NCI-H1417 treated with DMSO at 0.1 percent for 48 hours (cell line): ENCODE data around the gene SH3BP5L.
A peak's percentile ranks its signal among the peaks of the same experiment; 100 is the strongest.
"Not testable (repeated sequence)": the region's sequence is repeated elsewhere in the genome, so short reads cannot be mapped to it uniquely, and the experiment has no call there.

Experiments
- DNase-seq: peaks from one replicate; lab custom pipeline; 2025; lab: John Stamatoyannopoulos, UW

Gene SH3BP5L

DNA sequence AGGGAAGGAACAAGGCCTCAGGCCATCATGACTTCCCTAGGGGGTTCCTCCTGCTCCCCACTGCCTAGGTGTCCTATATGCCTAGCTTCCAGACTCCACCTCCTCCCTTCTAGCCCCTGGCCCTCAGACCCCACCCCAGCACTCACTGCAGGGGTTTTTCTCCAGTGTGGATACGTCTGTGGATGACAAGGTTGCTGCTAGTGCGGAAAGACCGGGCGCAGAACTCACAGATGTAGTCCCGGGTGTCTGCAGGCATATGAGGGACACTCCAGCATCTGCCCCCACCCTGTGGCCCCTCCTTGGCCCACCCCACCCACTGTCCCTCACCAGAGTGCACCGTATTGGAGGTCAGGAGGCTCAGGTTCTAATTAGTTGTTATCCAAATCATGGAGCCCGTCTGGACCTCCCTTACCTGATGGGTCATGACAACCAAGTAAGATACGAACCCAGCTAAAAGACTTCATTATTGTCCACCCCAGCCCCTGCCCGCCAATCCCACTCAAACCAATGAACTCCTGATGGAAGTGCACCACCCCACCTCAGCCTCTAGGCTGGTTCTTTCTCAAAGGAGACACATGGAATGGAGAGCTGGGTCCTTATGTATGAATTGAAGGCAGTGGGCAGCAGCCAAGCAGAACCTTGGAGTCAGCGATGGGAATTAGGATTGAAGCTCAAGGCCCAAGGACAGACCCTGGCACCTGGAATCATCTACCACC lies 25.0 kb upstream of the SH3BP5L start:
- DNase-seq, result no peak

DNA sequence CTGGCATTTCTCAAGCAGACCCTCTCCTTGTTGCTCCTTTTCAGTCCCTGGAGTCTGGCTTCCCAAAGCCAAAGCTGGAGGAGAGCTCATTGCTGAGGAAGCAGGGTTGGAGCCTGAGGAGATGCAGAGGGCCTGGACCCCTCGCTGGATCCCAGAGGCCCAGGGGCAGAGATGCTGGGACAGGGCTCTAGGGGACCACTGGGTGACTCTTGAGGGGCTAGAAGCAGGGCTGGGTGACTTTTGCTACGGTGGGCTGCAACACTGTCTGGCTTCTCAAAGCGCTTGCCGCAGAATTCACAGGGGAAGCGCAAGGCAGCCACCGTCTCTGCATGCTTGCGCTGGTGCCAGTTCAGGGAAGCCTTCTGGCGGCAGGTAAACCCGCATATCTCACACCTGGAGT lies 24.4 kb upstream of the SH3BP5L start:
- no peak for DNase-seq

GRCh38 chr1:248849637-248850036 lies 23.9 kb upstream of the SH3BP5L start:
- DNase-seq, result no peak

DNA sequence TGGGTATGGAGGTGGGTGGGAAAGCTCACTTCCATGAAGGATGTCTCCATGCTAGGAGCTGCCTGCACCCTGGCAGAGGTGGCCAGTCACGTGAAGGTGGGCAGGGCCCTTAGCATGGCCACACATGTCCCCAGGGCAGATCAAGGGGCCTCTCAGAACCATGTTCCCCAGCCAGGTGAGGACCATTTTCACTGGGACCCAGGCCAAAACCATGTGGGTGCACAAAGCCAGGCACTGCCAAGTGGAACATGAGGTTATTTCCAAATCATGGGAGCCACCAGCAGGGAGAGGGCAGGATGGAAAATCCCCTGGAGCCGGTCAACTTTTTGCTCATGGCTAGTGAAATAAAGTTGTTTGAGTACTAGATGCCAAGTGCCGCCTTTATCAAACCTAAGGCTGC lies 23.4 kb upstream of the SH3BP5L start:
- DNase-seq, result no peak

- DNase-seq, result no peak
These were observed 22.9 kb upstream of the SH3BP5L start for GRCh38 chr1:248848602-248849001.

GRCh38 chr1:248847956-248848561 lies 22.3 kb upstream of the SH3BP5L start:
- no peak for DNase-seq

- DNase-seq, result no peak
These were observed 21.7 kb upstream of the SH3BP5L start for GRCh38 chr1:248847181-248847955.

- no peak for DNase-seq
These were observed 18.8 kb upstream of the SH3BP5L start for GRCh38 chr1:248844526-248844925.

DNA sequence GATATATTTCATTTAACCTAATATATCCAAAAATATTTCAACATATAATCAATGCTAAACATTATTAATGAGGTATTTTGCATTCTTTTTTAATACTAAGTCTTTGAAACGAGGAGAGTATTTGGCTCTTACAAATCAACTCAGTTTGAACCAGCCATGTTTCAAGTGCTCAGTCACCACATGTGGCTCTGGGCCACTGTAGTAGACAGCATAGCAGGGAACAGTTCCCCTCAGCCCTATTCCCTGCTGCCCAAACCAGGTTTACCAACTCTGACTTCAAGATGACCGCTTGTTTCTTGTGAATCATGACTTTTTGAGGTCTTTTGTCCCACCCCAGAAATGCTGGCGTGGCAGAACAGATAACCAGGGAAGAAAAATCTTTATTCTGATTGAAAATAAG lies 18.0 kb upstream of the SH3BP5L start:
- no peak for DNase-seq

DNA sequence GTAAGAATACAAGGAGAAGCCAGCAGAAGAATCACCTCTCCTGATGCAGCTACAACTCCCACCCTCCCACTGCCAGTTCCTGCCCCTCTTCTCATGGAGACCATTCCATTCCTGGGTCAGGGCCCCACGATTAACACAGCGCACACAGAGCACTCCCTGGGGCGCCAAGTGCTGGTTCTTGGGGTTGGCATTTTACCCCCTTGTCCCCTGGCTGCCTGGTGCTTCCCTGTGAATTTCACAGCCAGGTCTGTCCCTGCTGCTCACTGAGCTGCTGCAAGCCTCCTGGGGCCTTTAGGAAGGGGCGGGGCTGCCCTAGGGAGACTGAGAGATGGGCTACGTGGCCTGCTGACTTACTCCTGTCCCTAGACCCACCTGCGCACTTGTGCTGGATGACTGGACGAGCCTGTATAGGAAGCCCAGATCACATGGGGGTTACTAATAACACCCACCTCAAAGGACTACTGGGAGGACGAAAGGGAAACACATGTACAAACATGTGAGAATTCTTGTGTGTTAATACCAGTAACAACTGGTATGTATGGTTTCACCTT lies 17.1 kb upstream of the SH3BP5L start:
- no peak for DNase-seq

- DNase-seq, result no peak
These were observed 16.1 kb upstream of the SH3BP5L start for GRCh38 chr1:248841702-248842395.

GRCh38 chr1:248840946-248841345 lies 15.2 kb upstream of the SH3BP5L start:
- DNase-seq, result no peak

DNA sequence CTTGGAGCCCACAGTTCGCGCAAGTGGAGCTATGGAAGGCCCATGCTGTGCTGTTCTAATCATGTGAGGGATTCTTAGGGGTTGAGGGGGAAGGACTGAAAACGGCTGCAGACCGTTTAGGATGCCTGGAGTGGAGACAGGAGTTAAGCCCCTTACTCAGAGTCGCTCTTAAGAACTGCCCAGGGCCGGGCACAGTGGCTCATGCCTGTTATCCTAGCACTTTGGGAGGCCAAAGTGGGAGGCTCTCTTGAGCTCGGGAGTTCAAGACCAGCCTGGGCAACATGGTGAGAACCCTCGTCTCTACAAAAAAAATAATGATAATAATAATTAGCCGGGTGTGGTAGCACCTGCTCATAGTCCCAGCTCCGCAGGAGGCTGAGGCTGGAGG lies 13.4 kb upstream of the SH3BP5L start:
- DNase-seq, result no peak

DNA sequence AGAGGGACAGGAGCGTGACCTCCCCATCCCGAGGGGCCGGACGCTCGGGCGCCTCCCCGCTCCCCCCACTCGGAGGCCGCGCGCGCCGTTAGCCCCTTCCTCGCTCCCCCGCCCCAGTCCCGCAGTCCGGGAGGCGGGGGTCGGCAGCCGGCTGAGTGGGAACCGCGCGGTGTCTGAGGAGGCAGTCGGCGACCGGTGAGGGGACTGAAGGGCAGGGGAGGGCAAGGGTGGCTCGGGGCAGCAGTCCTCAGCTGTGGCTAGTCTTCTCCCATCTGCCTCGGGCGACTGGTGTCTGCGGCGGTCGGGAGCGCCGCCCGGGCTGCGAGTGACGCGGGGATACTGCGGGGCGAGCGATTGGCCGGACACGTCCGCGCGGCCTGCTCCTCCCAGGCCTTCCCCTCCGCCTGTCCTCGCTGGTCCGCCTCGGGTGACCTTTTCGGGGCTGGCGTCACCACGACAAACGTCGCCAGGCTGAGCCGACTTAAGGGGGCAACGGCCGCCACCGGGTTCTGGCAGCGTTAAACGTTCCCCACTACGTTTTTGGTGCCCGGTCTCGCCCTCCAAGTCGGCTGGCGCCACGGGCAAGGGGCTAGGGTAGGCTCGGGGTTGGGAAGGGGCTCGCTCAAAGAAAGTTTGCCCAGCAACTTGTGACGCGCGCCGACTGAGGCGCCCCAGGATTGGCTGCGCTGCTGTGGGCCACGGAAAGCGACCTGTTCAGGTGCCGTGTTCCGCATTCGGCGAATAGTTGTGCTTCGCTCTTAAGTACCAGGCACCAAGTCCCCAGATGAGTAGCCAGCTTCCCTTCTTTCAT lies 12.8 kb upstream of the SH3BP5L start:
- peak; percentile 54 for DNase-seq

DNA sequence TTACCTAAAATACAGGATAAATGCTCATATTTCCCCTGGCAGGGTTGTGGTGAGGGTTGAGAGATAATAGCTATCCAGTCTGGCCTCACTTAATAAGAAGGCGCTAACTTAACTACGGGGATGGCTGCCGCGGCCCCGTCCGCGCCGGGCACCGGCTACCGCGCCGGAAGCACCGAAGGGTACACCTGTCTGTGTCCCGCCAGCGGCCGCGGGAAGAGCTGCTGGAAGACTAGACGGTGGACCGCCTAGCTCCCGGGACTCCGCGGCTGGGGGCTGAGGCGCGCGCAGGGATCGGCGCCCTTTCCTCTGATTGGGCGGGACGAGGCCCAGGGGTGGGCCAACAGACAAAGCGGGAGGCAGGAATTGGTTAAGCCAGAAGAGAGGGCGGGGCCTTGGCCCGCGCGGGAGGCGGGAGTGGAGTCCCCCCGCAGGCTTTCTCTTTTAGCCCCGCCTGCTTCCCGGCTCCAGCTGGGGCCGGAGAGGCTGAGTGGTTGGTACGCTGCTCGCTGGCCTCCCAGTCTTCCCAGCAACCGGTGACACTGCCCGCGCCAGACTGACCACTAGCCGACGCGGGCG lies 12.2 kb upstream of the SH3BP5L start, which contains the start of gene ZNF672:
ZNF672 (plus strand) TSS at position 444 of the 576 bp plus-strand sequence. CDS start 9,051 bp downstream, outside the sequence.
- DNase-seq, result peak; percentile 85

- DNase-seq, result no peak
These were observed 11.5 kb upstream of the SH3BP5L start for GRCh38 chr1:248837045-248837780.

DNA sequence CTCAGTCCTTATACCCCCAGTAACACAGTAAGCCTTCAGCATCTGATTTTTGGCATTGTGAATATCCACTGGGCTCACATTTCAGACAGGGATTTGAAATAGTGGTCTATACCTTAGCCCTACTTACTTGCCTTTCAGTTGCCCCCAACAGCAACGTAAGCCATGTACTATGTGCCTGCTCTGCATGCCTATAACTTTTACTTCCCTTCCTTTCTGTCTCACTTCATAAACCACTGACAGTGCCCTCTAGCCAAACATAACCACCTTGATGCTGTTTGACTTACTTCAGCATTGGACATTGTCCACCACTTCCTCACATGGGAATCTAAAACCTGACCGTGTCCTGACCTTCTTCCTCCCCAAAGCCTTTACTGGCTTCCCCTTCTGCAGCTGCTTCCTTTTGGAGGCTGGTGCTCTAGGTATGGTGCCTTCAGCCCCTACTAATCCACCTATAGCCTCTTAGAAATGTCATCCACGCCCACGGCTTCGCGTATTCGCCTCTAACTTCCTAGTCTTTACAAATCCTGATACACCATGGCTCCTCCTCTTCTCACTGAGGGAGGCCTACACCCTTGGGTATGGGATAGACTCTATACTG lies 8.7 kb upstream of the SH3BP5L start:
- no peak for DNase-seq

GRCh38 chr1:248831842-248832241 lies 6.1 kb upstream of the SH3BP5L start:
- no peak for DNase-seq

DNA sequence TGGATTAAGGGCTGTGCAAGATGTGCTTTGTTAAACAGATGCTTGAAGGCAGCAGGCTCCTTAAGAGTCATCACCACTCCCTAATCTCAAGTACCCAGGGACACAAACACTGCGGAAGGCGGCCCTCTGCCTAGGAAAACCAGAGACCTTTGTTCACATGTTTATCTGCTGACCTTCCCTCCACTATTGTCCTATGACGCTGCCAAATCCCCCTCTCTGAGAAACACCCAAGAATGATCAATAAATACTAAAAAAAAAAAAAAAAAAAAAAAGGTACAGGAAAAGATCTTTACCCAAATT lies 5.0 kb upstream of the SH3BP5L start:
- not testable (repeated sequence) for DNase-seq

DNA sequence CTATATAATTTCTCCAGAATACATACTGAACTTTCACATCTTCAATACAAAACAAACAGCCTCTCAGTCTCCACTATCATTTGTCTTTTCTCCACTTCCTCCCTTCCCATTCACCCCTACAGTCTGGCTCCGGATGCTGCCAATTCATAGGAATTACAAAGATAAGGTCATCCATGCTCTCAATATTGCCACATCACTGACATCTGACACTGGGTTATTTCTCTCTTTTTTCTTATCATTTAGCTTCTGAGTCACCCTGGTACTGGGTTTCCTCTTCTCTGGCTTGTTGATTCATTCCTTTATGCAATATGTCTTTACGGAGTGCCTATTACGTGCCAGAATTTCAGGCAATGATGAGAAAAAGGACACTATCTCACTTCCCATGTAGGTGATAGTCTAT lies 3.1 kb upstream of the SH3BP5L start:
- no peak for DNase-seq
